Activated CD8-positive, alpha-beta memory T cell treated with anti-CD3 and anti-CD28 coated beads, Interleukin-2, amount 50 U/mL, for 1 hour (primary cell): ENCODE data around the gene EBF3.

Source experiments
- DNase-seq: peaks from one replicate; pipeline ENCODE4 v3.0.0-alpha.2; 2020; ENCODE audit errors: extremely low read depth

EBF3 gene

GRCh38 chr10:129853562-129853903, 110.5 kb downstream of the EBF3 start:
- DNase-seq, result no peak

- DNase-seq, result no peak
These were observed 111.1 kb downstream of the EBF3 start for GRCh38 chr10:129852829-129853561.

DNA sequence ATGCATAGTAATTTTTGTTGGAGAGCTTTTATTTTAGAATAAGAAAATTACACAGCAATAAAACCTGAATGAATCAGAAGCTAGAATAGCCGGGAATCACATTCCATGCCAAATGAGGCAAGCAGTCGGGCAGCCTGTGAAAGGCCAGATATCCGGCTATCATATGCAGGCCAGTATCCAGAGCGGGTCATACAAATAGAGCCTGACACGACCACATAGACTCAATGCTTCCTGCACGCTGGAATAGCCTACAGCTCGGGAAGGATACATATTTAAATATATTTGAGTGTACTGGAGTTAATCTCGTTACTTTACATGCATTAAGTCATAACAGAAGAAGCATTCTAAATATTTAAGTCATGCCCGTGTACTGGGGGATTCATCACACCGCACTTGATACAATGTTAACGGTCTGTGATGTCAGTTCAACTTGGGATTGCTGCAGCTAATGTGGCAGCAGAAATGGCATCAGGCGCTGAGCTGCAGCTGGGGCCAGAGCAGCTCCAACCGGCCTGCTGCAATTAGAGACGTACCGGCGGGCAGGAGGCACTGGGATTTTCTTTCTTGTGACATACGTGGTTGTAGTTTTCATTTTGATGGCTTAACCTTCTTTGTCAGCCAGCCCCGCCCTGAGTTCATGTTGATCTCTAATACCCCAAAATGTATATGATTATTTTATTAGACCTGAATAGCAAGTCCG, 112.0 kb downstream of the EBF3 start:
- DNase-seq, result no peak

DNA sequence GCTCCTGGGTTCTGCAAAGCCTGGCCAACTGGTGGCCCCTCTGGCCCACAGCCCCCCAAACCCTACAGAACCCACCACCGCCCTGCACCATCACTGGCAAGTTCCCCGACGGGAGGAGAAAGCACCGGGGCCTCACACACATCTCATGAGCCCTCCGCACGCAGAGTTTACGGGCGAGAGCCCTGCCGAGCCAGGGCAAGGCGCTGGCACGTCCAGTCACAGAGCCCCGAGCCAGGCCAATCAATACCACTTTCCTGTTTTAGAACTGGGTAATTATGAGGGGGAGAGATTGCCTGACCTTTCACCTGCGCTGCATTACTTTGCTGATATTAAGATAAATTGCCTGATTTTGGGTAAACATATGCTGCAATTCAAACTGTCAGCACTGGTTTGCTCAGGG, 113.3 kb downstream of the EBF3 start:
- DNase-seq, result no peak

DNA sequence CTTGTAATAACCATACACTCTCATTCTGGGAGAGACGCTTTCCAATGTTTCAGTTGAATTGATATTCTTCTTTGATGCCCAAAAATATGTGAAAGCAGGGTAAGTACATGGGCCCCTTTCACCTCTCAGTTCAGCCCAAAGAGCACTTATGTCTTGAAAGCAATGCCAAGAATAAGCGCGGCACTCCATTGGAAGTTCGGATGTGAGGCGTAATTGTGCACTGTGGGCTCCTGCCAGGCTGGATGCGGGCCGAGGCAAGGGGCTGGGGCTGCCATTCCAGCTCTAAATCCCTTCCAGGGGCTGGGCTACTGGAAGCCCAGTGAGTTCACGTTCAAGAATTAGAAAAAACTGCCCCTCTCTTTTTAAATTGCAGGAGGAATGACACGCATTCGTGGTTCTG, 113.8 kb downstream of the EBF3 start:
- DNase-seq, result no peak

DNA sequence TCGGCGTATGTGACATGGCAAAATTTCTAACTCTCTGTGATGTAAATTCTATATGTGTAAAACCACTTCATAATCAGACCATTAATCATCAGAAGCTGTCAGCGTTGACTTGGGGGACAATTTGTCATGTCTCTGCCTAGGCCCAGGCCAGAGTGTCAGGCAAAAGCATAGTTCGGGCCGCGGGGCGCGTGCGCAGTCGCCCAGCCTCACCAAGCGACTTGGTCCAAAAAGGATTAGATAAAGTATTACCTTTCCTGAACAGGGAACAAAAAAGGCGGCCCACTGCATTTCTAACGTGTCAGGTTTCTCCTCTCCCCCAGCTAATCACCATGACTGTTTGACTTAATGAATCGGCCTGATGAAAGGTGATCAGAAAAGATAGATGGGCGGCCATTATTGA, 114.2 kb downstream of the EBF3 start:
- no peak for DNase-seq

DNA sequence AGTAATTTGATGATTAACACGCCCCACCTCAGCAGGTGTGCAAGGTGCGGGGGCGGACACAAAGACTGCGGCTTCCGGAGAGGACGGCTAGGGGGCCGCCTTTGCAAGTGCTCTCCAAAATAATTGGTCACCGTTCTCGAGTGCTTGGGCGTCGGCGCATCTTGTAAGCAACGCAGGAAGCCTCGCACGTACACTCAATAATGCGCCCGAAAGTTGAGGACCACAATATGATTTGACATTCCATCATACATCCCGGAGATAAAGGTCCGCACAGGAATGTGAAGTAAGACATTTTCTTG, 114.7 kb downstream of the EBF3 start:
- no peak for DNase-seq

- DNase-seq, result no peak
These were observed 115.2 kb downstream of the EBF3 start for GRCh38 chr10:129848696-129849451.

DNA sequence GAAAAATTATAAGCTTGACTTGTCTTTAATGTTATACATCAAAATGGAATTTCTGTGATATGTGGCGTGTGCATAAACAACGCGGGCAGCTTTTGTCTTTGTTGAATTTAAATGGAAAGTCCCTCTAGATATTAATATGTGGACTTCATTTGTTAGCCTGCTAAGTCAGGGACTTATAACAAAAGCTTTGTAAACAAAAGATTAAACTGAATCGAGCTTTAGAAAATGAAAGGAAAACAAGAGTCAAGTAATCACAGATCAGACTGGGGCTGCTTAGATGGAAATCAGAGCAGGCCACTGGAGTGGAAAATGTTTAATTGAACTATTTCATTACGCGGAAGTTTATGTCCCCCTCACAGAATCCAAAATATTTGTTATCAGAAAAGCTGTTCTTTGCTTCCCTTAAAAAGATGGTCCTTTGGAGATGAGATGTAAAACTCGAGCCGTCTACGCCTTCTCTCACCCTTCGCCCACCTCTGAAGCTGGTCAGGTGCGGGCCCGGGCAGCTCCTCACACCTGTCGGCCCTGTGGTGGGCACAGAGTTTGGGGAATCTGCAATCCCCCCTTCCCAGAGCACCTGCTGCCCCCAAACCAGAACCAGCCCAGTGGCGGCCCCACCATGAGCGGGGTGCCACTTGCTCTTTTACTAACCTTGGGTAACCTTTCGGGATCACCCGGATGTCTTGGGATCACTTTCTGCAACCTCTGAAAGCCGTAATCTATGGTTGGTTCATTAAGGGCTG, 116.2 kb downstream of the EBF3 start:
- no peak for DNase-seq

DNA sequence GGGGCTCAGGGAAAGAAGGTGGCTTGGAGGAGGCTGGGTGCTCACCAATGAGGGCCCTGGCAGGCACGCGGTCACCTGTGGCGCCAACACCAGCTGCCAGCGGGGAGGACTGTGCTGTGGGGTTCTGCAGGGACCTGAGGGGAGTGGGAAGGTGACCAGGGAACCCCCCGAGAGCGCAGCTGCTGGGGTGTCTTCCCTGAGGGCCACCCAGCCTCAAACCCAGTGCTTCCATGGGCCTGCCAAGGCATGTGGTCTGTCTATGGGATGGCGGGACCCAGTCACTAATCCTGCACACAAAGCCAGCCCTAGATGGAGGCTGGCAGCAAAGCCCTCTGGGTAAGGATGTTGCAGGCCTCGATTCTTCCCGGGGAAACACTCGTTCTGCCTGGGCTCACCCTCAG, 117.1 kb downstream of the EBF3 start:
- DNase-seq, result no peak

DNA sequence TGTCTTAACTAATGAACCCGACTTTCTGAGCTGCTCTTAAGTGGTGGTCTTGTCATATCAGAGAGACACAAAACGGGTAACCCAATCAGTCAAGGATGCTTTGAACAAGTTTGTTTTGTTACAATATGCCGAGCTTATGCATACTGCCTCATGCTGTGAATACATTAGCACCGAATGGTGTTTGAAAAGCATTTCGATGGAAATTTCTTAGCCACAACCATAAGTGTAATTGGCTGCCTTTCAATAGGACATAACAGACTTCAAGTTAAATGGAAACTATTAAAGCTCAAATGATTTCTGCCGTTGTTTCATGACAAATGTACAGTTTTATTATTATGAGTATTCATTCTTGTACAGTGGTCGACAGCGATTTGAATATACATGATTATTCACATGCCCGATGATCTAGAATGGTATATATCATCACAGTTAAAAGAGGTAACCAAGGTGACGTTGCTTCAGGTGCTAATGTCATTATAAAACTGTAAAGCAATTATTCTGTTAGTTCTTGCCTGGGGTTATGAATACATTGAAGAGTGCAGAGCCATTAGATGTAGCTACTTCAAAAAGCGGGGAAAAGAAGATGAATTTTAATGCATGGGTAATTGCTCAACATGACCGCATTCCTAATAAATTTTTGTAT, 118.8 kb downstream of the EBF3 start:
- DNase-seq, result no peak

DNA sequence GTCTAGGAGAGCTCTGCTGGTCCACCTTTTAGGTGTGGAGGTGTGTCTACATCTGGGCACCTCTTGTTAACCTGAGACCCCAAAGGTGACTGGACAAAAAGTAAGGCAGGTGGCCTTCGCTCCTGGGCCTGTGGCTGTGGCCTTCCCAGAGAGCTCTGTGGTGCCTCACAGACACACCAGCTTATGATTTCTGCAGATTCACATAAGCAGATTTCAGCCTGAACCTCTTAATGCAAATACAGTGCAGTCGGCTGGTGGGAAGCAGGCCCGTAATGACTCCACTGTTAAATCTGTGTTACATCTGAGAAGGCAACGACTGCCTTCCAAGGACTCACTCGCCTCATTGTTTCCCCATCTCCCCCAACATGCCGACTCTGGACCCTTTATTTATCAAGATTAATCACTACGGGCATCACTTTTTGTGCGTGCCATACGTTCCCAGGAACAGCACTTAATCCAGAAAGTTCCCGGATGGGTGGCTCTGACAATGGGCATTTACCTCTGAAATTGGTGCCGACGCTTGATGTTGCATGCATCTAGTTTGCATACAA, 119.8 kb downstream of the EBF3 start:
- DNase-seq, result no peak

DNA sequence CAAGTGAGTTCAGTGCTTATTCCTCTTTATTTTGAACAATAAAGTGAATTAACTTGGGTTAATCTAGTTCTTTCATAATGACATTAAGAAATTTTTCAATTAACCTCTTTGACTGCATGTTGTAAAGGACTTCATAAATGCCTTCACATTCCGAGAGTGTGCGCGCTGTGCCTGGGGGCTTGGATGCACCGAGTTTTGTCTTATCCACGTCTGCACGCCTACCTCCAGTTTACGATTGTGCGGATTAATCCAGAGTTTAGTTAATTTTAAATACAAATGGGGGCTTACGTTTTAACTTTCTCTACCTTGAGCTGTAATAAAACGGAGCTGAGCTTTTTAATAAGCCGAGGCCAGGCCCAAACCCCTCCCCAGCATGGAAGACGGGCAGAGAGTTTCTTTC, 120.4 kb downstream of the EBF3 start:
- no peak for DNase-seq

DNA sequence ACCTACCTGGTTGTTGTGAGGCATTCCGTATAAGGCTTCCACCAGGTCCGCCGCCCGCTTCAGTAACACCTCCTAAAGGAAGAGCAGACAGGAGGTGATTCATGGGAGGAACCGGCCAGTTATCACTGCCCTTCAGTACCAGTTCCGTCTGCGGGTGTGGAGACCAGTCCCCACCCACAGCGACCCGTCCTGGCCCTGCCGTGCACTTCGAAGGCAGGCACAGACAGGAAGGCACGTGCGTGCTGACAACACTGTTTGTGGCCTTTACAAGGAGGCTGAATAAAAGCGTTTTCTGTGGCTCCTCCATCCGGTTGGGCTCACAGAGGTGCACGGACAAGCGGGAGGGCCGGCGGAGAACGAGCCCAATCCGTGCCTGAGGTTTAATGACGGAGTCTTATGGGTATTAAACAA, 120.9 kb downstream of the EBF3 start:
- DNase-seq, result no peak

DNA sequence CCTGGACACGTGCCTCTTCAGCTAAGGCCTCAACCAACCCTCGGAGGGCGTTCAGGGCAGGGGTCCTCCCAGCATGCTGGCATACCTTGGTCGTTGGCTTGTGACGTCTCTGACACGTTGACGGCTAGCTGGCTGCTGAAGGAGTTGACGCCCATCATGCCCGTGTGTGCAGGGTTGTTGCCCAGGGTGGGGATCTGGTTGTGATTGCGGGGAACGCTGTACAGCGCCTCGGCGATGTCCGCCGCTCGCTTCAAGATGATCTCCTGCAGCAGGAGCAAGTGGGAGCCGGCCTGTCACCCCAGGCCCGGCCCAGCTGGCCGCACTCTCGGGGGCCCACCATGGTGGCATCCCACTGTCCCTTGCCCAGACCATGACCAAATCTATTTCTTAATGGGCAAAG, 122.0 kb downstream of the EBF3 start:
- no peak for DNase-seq

- DNase-seq, result no peak
These were observed 122.5 kb downstream of the EBF3 start for GRCh38 chr10:129841590-129841989.

DNA sequence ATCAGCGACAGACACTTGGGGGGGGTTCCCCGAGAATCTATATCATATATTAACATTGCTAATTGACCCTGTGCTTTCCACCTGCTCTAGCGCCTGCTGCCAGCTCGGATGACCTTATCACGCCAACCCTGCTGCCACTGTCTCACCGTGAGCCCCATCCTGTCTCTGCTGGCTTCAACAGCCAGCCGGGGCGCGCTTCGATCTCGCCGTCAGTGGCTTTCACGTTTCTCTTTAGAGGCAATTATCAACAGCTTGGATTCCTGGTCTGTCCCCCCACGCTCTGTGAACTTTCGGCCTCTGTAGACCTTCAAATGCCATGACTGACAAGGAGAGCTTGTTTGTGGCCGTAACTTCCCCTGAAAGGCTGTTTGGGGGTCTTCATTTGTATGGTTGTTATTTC, 123.0 kb downstream of the EBF3 start:
- DNase-seq, result no peak

GRCh38 chr10:129840196-129840590, 123.9 kb downstream of the EBF3 start:
- no peak for DNase-seq

DNA sequence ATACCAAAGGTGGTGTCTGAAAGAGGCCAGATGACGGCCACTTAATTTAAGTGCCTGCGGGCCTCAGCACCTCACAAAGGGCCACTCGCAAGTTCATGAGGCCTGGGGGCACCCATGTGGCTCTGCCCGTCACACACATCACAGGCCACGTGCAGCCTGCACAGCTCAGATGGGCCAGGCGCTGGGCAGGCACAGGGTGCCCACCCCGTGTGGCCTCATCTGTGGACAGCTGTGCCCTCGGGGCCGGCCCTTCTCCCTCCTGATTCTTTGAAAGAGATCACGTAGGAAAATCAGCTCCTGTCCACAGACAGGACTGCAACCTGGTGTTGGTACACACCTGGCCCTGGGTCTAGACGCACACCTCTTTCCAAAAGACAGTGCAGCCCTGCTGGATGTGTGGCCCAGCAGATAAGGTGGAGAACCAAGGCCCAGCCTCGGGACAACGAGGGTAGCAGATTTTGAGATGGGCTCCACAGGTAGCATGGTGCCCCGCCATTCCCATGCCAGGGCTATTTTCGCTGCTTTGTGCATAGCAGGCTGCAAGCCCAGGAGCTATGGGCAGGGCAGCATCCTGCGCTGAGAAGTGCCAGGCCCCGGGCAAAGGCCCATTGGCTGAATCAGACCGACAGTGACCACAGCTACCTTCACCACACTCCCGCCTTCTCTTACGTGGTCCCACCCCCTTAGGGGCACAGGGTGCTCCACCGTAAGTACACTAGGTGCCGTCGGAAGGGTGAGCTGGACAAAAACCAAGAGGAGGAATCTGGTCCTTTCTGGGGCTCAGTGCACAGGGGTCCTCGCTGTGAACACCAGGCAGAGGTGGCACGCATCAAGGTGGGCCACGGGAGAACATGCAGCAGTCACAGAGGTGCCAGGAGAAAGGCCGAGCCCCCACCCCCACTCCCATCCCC, 124.5 kb downstream of the EBF3 start:
- DNase-seq, result no peak

- no peak for DNase-seq
These were observed 125.3 kb downstream of the EBF3 start for GRCh38 chr10:129838794-129839193.
